GM19455 (cell line): ENCODE results near the gene ZNF396.

ENCODE experiments used
- ATAC-seq: cut with Tn5 transposase; IDR thresholded peaks from one replicate; pipeline ENCODE4 v1.9.1; 2021; ENCODE audit not compliant: unreplicated experiment

The ZNF396 gene

DNA sequence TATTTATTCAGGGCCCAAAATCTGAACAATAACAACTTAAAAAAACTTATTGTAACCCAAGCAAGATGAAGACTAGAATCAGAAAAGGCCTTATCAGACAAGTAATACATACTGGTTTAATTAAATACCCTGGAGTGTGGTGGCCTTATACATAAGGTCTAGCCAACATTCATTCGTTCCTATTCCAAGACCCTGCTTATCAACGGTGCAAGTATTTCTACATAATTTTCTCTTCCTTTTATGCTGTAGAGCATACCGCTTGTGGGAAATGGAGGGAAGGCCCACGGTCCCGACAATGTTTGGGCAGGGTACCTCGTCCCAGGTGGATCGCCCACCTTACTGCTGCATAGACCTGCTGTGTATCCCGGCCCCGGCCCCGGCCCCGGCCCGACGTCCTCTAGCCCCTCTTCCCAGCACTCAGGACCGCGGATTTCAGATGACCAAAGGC, 33.6 kb downstream of the ZNF396 start:
- ATAC-seq, result peak; percentile 0

DNA sequence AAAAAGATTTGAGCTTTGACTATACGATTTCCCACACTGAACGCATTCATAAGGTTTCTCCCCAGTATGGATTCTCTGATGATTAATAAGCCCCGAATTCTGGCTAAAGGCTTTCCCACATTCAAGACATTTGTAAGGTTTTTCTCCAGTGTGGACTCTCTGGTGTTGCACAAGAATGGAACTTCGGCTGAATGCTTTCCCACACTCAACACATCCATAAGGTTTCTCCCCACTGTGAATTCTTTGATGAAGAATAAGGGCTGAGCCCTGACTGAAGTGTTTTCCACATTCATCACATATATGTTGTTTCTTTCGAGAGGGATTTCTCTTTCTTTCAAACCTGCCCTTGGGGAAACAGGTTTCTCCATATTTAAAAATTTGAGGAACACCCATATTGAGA, 39.9 kb downstream of the ZNF396 start:
- no peak for ATAC-seq

DNA sequence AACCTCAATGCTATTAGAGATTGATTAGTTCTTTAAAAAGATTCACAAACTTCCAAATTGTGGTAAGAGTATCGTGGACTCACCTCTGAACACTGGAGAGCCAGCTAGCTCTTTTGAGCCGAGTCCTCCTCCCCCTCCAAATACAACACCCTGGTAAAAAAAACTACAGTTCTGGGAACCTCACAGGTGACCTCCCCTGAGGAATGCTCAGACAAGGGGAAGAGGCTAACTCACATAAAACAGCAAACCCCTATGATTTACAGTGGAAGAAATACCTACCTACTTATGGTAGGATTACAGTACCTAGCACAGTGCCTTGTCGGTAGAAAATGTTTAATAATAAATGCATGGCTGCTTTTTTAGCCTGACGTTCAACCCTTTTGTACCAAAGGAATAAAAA, 41.3 kb downstream of the ZNF396 start:
- ATAC-seq, result no peak

DNA sequence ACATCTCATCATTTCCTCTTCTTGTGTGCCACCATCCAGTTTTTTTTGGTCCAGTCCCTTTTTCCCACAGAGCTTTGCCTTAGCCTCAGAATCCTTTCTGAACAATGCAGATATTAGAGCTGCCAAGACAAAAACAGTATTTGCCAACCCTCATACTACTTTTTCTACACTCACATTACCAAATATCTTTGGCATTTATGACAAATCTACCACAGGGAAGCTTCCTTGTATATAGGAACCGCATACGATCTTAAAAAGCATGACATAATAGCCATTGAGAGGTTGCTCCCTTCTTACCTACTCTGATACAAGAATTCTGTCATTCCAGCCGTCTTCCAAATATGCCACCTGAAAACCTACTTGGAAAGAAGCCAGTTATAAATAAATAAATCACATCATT, 42.3 kb downstream of the ZNF396 start:
- ATAC-seq, result no peak

DNA sequence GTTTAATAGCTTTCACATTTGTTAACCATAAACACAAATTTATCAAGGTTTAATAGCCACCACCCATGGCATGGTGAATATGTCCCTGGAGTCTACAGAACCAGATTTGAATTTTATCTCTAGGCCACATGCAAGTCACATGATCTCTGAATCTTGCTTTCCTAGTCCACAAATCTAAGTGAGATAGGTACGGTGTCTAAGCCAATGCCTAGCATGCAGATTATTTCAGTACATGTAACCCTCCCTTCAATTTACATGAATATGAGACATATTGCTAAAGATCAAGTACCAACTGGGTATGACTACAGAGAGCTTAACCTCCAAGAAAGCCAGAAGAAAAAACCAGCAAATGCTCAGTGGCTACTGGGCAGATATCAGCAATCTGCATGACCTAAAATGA, 42.9 kb downstream of the ZNF396 start:
- no peak for ATAC-seq

DNA sequence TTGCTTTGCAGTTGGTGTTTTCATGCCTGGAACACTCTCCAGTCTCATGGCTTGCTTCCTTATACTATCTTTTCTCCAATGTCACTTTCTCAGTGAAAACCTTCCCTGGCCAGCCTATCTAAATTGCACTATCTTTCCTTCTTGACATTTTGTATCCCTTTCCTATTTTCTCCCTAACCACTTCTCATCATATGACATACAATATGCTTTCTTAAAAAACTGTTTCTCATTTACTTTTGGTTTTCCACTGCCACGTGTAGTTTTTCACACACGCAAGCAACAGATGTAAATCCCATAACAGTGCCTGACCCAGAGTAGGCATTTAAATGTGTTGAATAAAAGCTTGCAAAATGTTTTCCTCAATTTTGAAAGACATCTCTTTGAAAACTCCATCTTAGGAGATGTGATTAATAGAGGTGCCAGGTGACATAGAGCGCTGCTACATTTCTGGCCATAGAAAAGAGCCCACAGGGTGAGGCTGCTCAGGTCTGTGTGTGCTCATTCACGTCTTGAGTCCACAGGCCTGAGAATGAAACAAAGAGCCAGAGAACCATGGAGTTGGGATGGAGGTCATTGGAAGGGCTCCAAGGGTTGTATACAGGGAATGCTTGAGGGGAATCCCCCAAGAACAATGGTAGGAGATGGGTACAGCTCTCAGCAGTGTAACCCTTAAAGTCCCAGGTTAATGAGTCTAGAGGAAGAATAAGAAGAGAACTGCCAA, 45.6 kb downstream of the ZNF396 start:
- no peak for ATAC-seq

DNA sequence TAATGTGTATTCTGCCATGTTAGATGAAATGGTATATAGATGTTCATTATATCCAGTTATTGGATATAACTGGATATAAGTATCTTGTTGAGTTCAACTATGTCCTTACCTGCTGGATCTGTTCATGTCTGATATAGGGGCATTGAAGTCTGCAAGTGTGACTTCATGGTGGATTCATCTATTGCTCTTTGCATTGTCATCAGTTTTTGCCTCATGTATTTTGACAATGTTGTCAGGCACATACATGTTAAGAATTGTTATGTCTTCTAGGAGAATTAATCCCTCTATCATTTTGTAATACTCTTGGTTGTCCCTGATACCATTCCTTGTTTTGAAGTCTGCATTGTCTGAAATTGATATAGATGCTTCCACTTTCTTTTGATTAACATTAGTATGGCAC, 48.3 kb downstream of the ZNF396 start:
- ATAC-seq, result no peak

DNA sequence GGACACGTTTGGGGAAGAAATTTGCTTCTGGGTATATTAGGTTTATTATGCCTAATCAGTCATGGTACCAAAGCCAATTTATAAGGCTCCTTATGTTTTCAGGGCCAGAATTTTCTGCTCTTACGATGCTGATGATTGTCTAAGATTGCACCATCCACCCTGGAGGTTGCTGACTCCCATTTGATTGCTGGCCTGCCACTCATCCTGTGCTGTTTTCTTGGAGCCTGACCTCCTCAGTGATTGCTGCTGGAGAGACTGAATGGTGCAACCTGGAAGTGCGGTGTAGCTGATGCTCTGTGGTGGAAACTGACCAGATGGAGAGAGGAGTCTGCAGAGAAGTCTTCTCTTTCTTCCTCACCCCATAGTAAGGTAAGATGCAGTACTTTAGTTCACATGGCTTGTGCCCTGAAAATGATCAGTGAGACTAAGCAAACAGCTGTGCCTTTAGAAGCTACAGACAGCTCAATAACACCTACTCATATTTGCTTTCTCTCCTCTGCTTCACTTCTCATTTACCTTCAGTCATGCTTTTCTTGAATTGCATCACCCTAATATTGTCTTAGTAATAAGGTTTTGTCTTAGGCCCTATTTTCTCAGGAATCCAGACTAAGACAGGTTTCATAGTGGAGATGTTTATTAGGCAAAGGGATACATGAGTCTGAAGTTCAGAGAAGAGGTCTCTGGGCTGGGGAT, 50.3 kb downstream of the ZNF396 start:
- ATAC-seq, result no peak

DNA sequence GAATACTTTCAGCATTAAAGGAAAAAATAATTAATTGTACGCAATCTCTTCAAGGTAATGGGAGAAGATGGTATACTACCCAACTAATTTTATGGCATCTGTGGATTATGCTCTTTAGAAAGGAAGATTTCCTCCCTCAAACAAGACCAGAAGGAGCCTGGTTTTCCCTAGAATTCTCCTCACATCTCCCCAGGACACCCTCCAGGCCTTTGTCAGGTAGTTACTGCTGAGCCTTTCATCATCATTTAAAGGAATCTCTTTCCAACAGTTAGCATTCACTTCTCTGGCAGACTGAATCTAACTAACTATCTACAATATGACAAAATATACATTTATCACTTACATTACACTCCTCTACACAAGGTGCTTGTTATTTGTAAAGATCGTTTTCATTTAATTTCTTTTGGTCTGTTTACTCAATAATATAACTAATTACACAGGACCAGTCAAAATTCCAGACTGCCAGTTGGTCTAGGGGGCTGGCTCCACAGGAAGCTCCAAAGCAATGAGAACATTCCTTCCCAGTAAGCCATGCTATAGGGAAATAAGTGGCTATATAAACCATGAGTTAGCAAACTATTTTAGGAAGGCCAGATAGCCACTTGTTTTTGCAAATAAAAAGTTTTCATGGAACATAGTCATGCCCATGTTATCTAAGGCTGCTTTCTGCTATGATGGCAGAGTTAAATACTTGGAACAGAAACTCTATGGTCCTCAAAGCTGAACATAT, 52.0 kb downstream of the ZNF396 start:
- no peak for ATAC-seq

DNA sequence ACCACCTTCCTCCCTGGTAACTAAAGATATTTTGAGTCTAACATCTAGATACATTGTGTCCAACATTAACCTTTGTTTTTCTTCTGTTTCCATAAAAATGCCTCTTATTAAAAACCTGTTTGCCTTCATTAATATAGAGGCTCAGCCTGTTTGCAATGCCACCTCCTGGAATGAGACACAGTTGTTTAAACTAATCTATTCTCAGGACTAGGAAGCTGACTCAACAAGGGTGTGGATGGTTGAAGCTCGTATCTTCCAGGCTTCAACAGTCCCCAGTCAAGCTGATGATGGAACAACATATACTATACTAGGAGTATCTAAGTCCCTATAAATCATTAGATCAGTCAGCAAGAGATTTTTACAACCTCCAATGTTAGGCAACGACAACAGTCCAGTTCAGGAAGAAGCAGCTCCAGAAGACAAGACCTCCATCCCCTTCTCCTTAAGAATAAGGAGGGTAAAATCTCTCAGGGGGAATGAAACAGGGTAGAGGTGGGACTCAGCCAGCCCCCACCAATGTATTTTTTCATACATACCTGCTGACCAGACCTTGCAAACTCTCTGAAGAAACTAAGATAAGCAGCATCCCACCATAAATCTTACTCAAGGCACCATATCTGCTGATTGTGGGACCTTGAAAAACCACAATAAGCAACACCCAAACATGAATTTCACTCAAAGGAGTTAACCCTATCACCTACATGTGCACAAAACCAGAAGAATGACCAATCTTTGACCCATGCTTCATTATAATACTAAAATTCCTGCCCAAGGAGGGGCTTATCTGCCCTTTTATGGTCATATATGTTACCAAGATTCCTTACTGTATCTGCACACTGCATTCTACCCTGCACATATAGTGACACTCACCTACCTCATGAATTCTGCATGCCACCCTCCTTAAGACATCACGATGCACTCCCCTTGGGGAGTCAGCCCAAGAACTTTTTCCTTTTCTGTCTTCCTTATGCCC, 54.4 kb downstream of the ZNF396 start:
- ATAC-seq, result no peak
